Upper lobe of left lung (tissue), 6 donors: ENCODE measurements around the gene COL23A1. TPM values are rescaled to one million over a fixed set of nuclear protein-coding genes. Genes with fewer than 3 reads are reported as not detected.

Experiments
- ATAC-seq, 2 donors: fragments of 200-7000 bp; cut with Tn5 transposase; one replicate each; pipeline ENCODE4 v1.9.1; 2022; ENCODE audit warnings: mild to moderate bottlenecking in 2 of 2, moderate library complexity in 2 of 2; ENCODE audit not compliant: low FRiP score in 2 of 2
- DNase-seq, 2 donors: peaks; one replicate each; pipeline ENCODE4 v3.0.0-alpha.2; 2019 to 2020
- H3K27ac ChIP-seq, 4 donors: fragments of 200-600 bp; sonication (generic); one replicate each; pipeline ENCODE4 v1.5.1; 2016 to 2019
- H3K27me3 ChIP-seq, 4 donors: fragments of 200-600 bp; sonication (generic); one replicate each; pipeline ENCODE4 v1.5.1; 2017 to 2019
- H3K36me3 ChIP-seq, 4 donors: fragments of 200-600 bp; sonication (generic); one replicate each; pipeline ENCODE4 v1.5.1; 2016 to 2019
- H3K4me1 ChIP-seq, 4 donors: fragments of 200-600 bp; sonication (generic); one replicate each; pipeline ENCODE4 v1.5.1; 2018 to 2019
- H3K4me3 ChIP-seq, 4 donors: fragments of 200-600 bp; sonication (generic); one replicate each; pipeline ENCODE4 v1.5.1; 2017 to 2019; ENCODE audit warnings: mild to moderate bottlenecking in 2 of 4, moderate library complexity in 1 of 4
- H3K9me3 ChIP-seq, 4 donors: fragments of 200-600 bp; sonication (generic); one replicate each; pipeline ENCODE4 v1.5.1; 2018 to 2019
- CTCF ChIP-seq, 6 experiments: fragments of 450-650 bp in 4 of 6; fragments of 200-600 bp in 2 of 6; sonication (generic) in 2 of 6; IDR thresholded peaks; one replicate each; pipeline ENCODE4 v1.5.1; 2016 to 2019; ENCODE audit warnings: antibody characterized with exemption in 6 of 6
- EP300 ChIP-seq, 4 donors: sonication (generic); formaldehyde crosslinking; IDR thresholded peaks; one replicate each; pipeline ENCODE4 v1.5.1; 2017; ENCODE audit warnings: antibody characterized with exemption in 4 of 4, control low read depth in 2 of 4
- POLR2A ChIP-seq, 4 donors: fragments of 450-650 bp; IDR thresholded peaks; one replicate each; pipeline ENCODE4 v1.5.1; 2016 to 2017; ENCODE audit warnings: antibody characterized with exemption in 4 of 4, mild to moderate bottlenecking in 2 of 4
- POLR2AphosphoS5 ChIP-seq, 2 donors: sonication (generic); formaldehyde crosslinking; IDR thresholded peaks; one replicate each; pipeline ENCODE4 v1.5.1; 2017; ENCODE audit warnings: antibody characterized with exemption in 2 of 2
- WGBS, 2 donors: methylation state at CpG; one replicate each; pipeline ENCODE4 v1.1.5; 2017 to 2018; 5-methylcytosine and 5-hydroxymethylcytosine counted together
- total RNA-seq, 6 donors: library from RNA; depleted of rRNA in 4 of 6; stranded (reverse); fragments of >200 nt in 4 of 6; gene quantifications; one replicate each; pipeline versions ENCODE4 v1.1.0 to v1.2.1, GENCODE V29; 2016 to 2021
- donor health status: DM: no; HTN: no; CAD: no; lungs with moderate emphysema.
- donor health status: DM: no; HTN: yes; CAD: no; lungs with severe emphysema.

The COL23A1 gene
- total RNA-seq, 6 donors from 2014 or later, result 0.61 to 3.1 (median 1.5) TPM

GRCh38 chr5:178287791-178288105, 302.4 kb downstream of the COL23A1 start:
- no peak overlapping the region for H3K4me3 ChIP-seq
- 80 to 81% methylated on average over 10 of the region's 10 CpGs for WGBS, 2 donors
- no peak for DNase-seq
- H3K36me3 ChIP-seq, result no peaks in the 10 kb centered on the region
- no peak for ATAC-seq
- peaks cover 0 to 9% (median 0%) of the 10 kb centered on the region in 4 donors for H3K4me1 ChIP-seq
- no peak overlapping the region for H3K27ac ChIP-seq
- H3K9me3 ChIP-seq, result peaks cover 4 to 8% (median 6%) of the 10 kb centered on the region in 4 donors
- H3K27me3 ChIP-seq, result no peaks in the 10 kb centered on the region
- TF ChIP-seq POLR2A (IDR thresholded peaks at IDR 0.05) (no peak), CTCF (IDR thresholded peaks at IDR 0.05) (no peak), POLR2AphosphoS5 (IDR thresholded peaks at IDR 0.05) (no peak), EP300 (IDR thresholded peaks at IDR 0.05) (no peak)

GRCh38 chr5:178287091-178287790, 303.0 kb downstream of the COL23A1 start:
- H3K27me3 ChIP-seq, result no peaks in the 10 kb centered on the region
- TF ChIP-seq CTCF (IDR thresholded peaks at IDR 0.05) (no peak), POLR2A (IDR thresholded peaks at IDR 0.05) (no peak), EP300 (IDR thresholded peaks at IDR 0.05) (no peak), POLR2AphosphoS5 (IDR thresholded peaks at IDR 0.05) (no peak)
- DNase-seq, result no peak
- peaks cover 0 to 9% (median 0%) of the 10 kb centered on the region in 4 donors for H3K4me1 ChIP-seq
- H3K9me3 ChIP-seq, result peaks cover 4 to 8% (median 6%) of the 10 kb centered on the region in 4 donors
- no peaks in the 10 kb centered on the region for H3K36me3 ChIP-seq
- no peak overlapping the region for H3K27ac ChIP-seq
- ATAC-seq, result no peak
- 72 to 85% methylated on average over 4 to 20 of the region's 20 CpGs for whole genome bisulfite sequencing, 2 donors
- no peak overlapping the region for H3K4me3 ChIP-seq

GRCh38 chr5:178286226-178287090, 303.7 kb downstream of the COL23A1 start:
- Histone ChIP-seq H3K4me1 (peaks cover 0 to 9% (median 0%) of the 10 kb centered on the region in 4 donors), H3K9me3 (peaks cover 4 to 8% (median 6%) of the 10 kb centered on the region in 4 donors), H3K27ac (no peak overlapping the region), H3K4me3 (no peak overlapping the region), H3K27me3 (no peaks in the 10 kb centered on the region), H3K36me3 (no peaks in the 10 kb centered on the region)
- DNase-seq, result no peak
- no peak for TF ChIP-seq POLR2A (IDR thresholded peaks at IDR 0.05)
- no peak for TF ChIP-seq POLR2AphosphoS5 (IDR thresholded peaks at IDR 0.05)
- no peak for TF ChIP-seq EP300 (IDR thresholded peaks at IDR 0.05)
- no peak for TF ChIP-seq CTCF (IDR thresholded peaks at IDR 0.05)
- peak in 1 of 2 donors; percentile 4 for ATAC-seq
- 84 to 90% methylated on average over 23 to 33 of the region's 34 CpGs for WGBS, 2 donors

- H3K36me3 ChIP-seq, result no peaks in the 10 kb centered on the region
- H3K27me3 ChIP-seq, result no peaks in the 10 kb centered on the region
- H3K27ac ChIP-seq, result no peak overlapping the region
- TF ChIP-seq POLR2AphosphoS5 (IDR thresholded peaks at IDR 0.05) (no peak), POLR2A (IDR thresholded peaks at IDR 0.05) (no peak), CTCF (IDR thresholded peaks at IDR 0.05) (no peak), EP300 (IDR thresholded peaks at IDR 0.05) (no peak)
- H3K9me3 ChIP-seq, result peaks cover 4 to 8% (median 6%) of the 10 kb centered on the region in 4 donors
- H3K4me3 ChIP-seq, result no peak overlapping the region
- 85 to 91% methylated on average over 16 to 19 of the region's 19 CpGs for WGBS, 2 donors
- H3K4me1 ChIP-seq, result peaks cover 0 to 9% (median 0%) of the 10 kb centered on the region in 4 donors
- peak in 1 of 2 donors; percentile 49 for ATAC-seq
- DNase-seq, result no peak
Observed at GRCh38 chr5:178285399-178286225, 304.6 kb downstream of the COL23A1 start.
